CD4-positive, CD25-positive, alpha-beta regulatory T cell (primary cell): ENCODE measurements around the gene GSG1L. TPM values are rescaled to one million over a fixed set of nuclear protein-coding genes. Genes with fewer than 3 reads are reported as not detected.
A peak's percentile ranks its signal among the peaks of the same experiment; 100 is the strongest.

Experiments
- ATAC-seq, 2 donors: fragments of 150-1000 bp; cut with Tn5 transposase; one replicate each; pipeline ENCODE4 v1.10.0; 2021; ENCODE audit warnings: low read depth in 2 of 2, moderate number of reproducible peaks in 2 of 2, moderate library complexity in 1 of 2
- DNase-seq, 3 donors: peaks; one replicate each; pipeline versions ENCODE4 v3.0.0 to v3.0.0-alpha.2; 2012 to 2022; ENCODE audit warnings: mixed read lengths in 1 of 3
- H3K27ac ChIP-seq: one replicate; pipeline ENCODE4 v1.7.0; 2013; ENCODE audit warnings: mild to moderate bottlenecking, low read length; ENCODE audit not compliant: insufficient read depth, poor library complexity, severe bottlenecking
- H3K27me3 ChIP-seq: one replicate; pipeline ENCODE4 v1.7.0; 2013; ENCODE audit warnings: low read length; ENCODE audit not compliant: control insufficient read depth, insufficient read depth
- H3K36me3 ChIP-seq: one replicate; pipeline ENCODE4 v1.7.0; 2013; ENCODE audit warnings: mild to moderate bottlenecking, low read length, moderate library complexity; ENCODE audit not compliant: control insufficient read depth, insufficient read depth
- H3K4me1 ChIP-seq: 2 replicates; pipeline ENCODE4 v1.7.0; 2013; ENCODE audit warnings: mild to moderate bottlenecking, low read length; ENCODE audit not compliant: insufficient read depth, control insufficient read depth, poor library complexity, severe bottlenecking
- H3K4me3 ChIP-seq: one replicate; pipeline ENCODE4 v1.7.0; 2013; ENCODE audit warnings: low read depth, mild to moderate bottlenecking, low read length, moderate library complexity
- H3K9me3 ChIP-seq, 2 experiments: 1 replicate in 1 of 2; 2 replicates in 1 of 2; pipeline ENCODE4 v1.7.0; 2013; ENCODE audit warnings: low read length in 2 of 2, mild to moderate bottlenecking in 1 of 2, moderate library complexity in 1 of 2; ENCODE audit not compliant: control insufficient read depth in 2 of 2
- H3K27ac Mint-ChIP-seq, 3 donors: one replicate each; pipeline ENCODE4 v1.8.0; 2020 to 2022; ENCODE audit warnings: mild to moderate bottlenecking in 3 of 3, mixed read lengths in 3 of 3, moderate library complexity in 2 of 3
- H3K27me3 Mint-ChIP-seq: one replicate; pipeline ENCODE4 v1.8.0; 2022; ENCODE audit warnings: mild to moderate bottlenecking, mixed read lengths
- H3K36me3 Mint-ChIP-seq: one replicate; pipeline ENCODE4 v1.8.0; 2020; ENCODE audit warnings: mixed read lengths
- H3K4me1 Mint-ChIP-seq, 4 donors: one replicate each; pipeline ENCODE4 v1.8.0; 2020 to 2022; ENCODE audit warnings: mixed read lengths in 4 of 4, mild to moderate bottlenecking in 1 of 4
- H3K4me3 Mint-ChIP-seq, 4 donors: one replicate each; pipeline ENCODE4 v1.8.0; 2020 to 2022; ENCODE audit warnings: mild to moderate bottlenecking in 4 of 4, mixed read lengths in 4 of 4, moderate library complexity in 3 of 4
- H3K9me3 Mint-ChIP-seq, 7 donors: one replicate each; pipeline ENCODE4 v1.8.0; 2020 to 2022; ENCODE audit warnings: mixed read lengths in 7 of 7, mild to moderate bottlenecking in 3 of 7, moderate library complexity in 2 of 7
- polyA plus RNA-seq, 4 donors: library from polyadenylated mRNA; unstranded; fragments of 300-500 nt; fragmentation: Illumina TruSeq; gene quantifications; one replicate each; pipeline ENCODE4 v1.2.3, GENCODE V29; 2021
- total RNA-seq: library from RNA; stranded (reverse); gene quantifications from one replicate; pipeline ENCODE4 v1.2.3, GENCODE V29; 2022

Gene GSG1L
- total and polyA plus RNA-seq, 5 donors from 2014 or later = 0.15 TPM; not detected in 4

- Histone ChIP-seq H3K9me3 (no peaks in the 10 kb centered on the region), H3K4me3 (no peak overlapping the region), H3K27ac (no peak overlapping the region), H3K36me3 (no peaks in the 10 kb centered on the region), H3K27me3 (peaks cover 3% of the 10 kb centered on the region), H3K4me1 (no peaks in the 10 kb centered on the region)
- H3K4me1 Mint-ChIP-seq = no peaks in the 10 kb centered on the region
- peaks cover 0 to 3% (median 0%) of the 10 kb centered on the region in 7 donors for H3K9me3 Mint-ChIP-seq
- no peaks in the 10 kb centered on the region for H3K36me3 Mint-ChIP-seq
- ATAC-seq (no peak), DNase-seq (no peak)
- no peak overlapping the region for H3K27ac Mint-ChIP-seq
- H3K27me3 Mint-ChIP-seq = peaks cover 14% of the 10 kb centered on the region
- no peak overlapping the region for H3K4me3 Mint-ChIP-seq
Measured at GRCh38 chr16:28042811-28043210, 20.7 kb downstream of the GSG1L start.

GRCh38 chr16:28041615-28042014, 21.9 kb downstream of the GSG1L start:
- H3K27me3 Mint-ChIP-seq = peaks cover 13% of the 10 kb centered on the region
- ATAC-seq (no peak), DNase-seq (no peak)
- H3K4me3 Mint-ChIP-seq = no peak overlapping the region
- H3K27ac Mint-ChIP-seq = no peak overlapping the region
- H3K4me1 Mint-ChIP-seq = no peaks in the 10 kb centered on the region
- H3K9me3 Mint-ChIP-seq = peaks cover 0 to 2% (median 0%) of the 10 kb centered on the region in 7 donors
- Histone ChIP-seq H3K27me3 (peaks cover 5% of the 10 kb centered on the region), H3K36me3 (no peaks in the 10 kb centered on the region), H3K4me3 (no peak overlapping the region), H3K9me3 (no peaks in the 10 kb centered on the region), H3K4me1 (no peaks in the 10 kb centered on the region), H3K27ac (no peak overlapping the region)
- no peaks in the 10 kb centered on the region for H3K36me3 Mint-ChIP-seq

- Mint-ChIP-seq H3K9me3 (peaks cover 0 to 2% (median 0%) of the 10 kb centered on the region in 7 donors), H3K27ac (no peak overlapping the region), H3K27me3 (peaks cover 13% of the 10 kb centered on the region), H3K4me1 (no peaks in the 10 kb centered on the region), H3K36me3 (no peaks in the 10 kb centered on the region), H3K4me3 (no peak overlapping the region)
- DNase-seq = no peak
- no peaks in the 10 kb centered on the region for H3K4me1 ChIP-seq
- no peaks in the 10 kb centered on the region for H3K36me3 ChIP-seq
- H3K27ac ChIP-seq = no peak overlapping the region
- no peaks in the 10 kb centered on the region for H3K9me3 ChIP-seq
- no peak overlapping the region for H3K4me3 ChIP-seq
- ATAC-seq = no peak
- H3K27me3 ChIP-seq = peaks cover 5% of the 10 kb centered on the region
Measured at GRCh38 chr16:28040039-28040438, 23.5 kb downstream of the GSG1L start.

- Mint-ChIP-seq H3K27ac (no peak overlapping the region), H3K4me1 (no peaks in the 10 kb centered on the region), H3K4me3 (no peak overlapping the region), H3K36me3 (no peaks in the 10 kb centered on the region), H3K27me3 (peaks cover 13% of the 10 kb centered on the region), H3K9me3 (peaks cover 0 to 2% (median 0%) of the 10 kb centered on the region in 7 donors)
- Histone ChIP-seq H3K4me3 (no peak overlapping the region), H3K4me1 (no peaks in the 10 kb centered on the region), H3K27me3 (peaks cover 6% of the 10 kb centered on the region), H3K27ac (no peak overlapping the region), H3K36me3 (no peaks in the 10 kb centered on the region), H3K9me3 (no peaks in the 10 kb centered on the region)
- DNase-seq (no peak), ATAC-seq (no peak)
Measured at GRCh38 chr16:28039493-28039892, 24.0 kb downstream of the GSG1L start.

- Histone ChIP-seq H3K36me3 (no peaks in the 10 kb centered on the region), H3K4me3 (no peak overlapping the region), H3K27ac (no peak overlapping the region), H3K9me3 (no peaks in the 10 kb centered on the region), H3K4me1 (no peaks in the 10 kb centered on the region), H3K27me3 (peaks cover 7% of the 10 kb centered on the region)
- Mint-ChIP-seq H3K27me3 (peaks cover 13% of the 10 kb centered on the region), H3K27ac (no peak overlapping the region), H3K4me1 (no peaks in the 10 kb centered on the region), H3K9me3 (peaks cover 0 to 2% (median 0%) of the 10 kb centered on the region in 7 donors), H3K4me3 (no peak overlapping the region), H3K36me3 (no peaks in the 10 kb centered on the region)
- ATAC-seq (no peak), DNase-seq (no peak)
Measured at GRCh38 chr16:28038409-28038808, 25.1 kb downstream of the GSG1L start.

GRCh38 chr16:28035866-28036393, 27.6 kb downstream of the GSG1L start:
- no peaks in the 10 kb centered on the region for H3K36me3 ChIP-seq
- Mint-ChIP-seq H3K4me1 (no peaks in the 10 kb centered on the region), H3K27me3 (peaks cover 7% of the 10 kb centered on the region), H3K27ac (no peak overlapping the region), H3K36me3 (no peaks in the 10 kb centered on the region), H3K4me3 (no peak overlapping the region), H3K9me3 (no peaks in the 10 kb centered on the region)
- H3K4me3 ChIP-seq = no peak overlapping the region
- no peak for ATAC-seq
- no peaks in the 10 kb centered on the region for H3K4me1 ChIP-seq
- no peaks in the 10 kb centered on the region for H3K9me3 ChIP-seq
- DNase-seq = no peak
- peaks cover 7% of the 10 kb centered on the region for H3K27me3 ChIP-seq
- H3K27ac ChIP-seq = no peak overlapping the region

- no peak overlapping the region for H3K4me3 Mint-ChIP-seq
- DNase-seq (peak in 1 of 3 donors; percentile 7), ATAC-seq (no peak)
- H3K27me3 Mint-ChIP-seq = peaks cover 7% of the 10 kb centered on the region
- no peaks in the 10 kb centered on the region for H3K36me3 Mint-ChIP-seq
- peaks cover 5% of the 10 kb centered on the region for H3K27me3 ChIP-seq
- H3K9me3 Mint-ChIP-seq = no peaks in the 10 kb centered on the region
- H3K4me3 ChIP-seq = no peak overlapping the region
- no peaks in the 10 kb centered on the region for H3K9me3 ChIP-seq
- H3K27ac Mint-ChIP-seq = no peak overlapping the region
- no peaks in the 10 kb centered on the region for H3K4me1 ChIP-seq
- H3K4me1 Mint-ChIP-seq = no peaks in the 10 kb centered on the region
- no peak overlapping the region for H3K27ac ChIP-seq
- no peaks in the 10 kb centered on the region for H3K36me3 ChIP-seq
Measured at GRCh38 chr16:28033870-28034269, 29.6 kb downstream of the GSG1L start.

- Mint-ChIP-seq H3K4me3 (no peak overlapping the region), H3K36me3 (no peaks in the 10 kb centered on the region), H3K27ac (no peak overlapping the region), H3K27me3 (no peaks in the 10 kb centered on the region), H3K4me1 (no peaks in the 10 kb centered on the region), H3K9me3 (no peaks in the 10 kb centered on the region)
- Histone ChIP-seq H3K4me1 (no peaks in the 10 kb centered on the region), H3K27ac (no peak overlapping the region), H3K27me3 (peaks cover 1% of the 10 kb centered on the region), H3K9me3 (no peaks in the 10 kb centered on the region), H3K4me3 (no peak overlapping the region), H3K36me3 (no peaks in the 10 kb centered on the region)
- DNase-seq = no peak
- ATAC-seq = no peak
Measured at GRCh38 chr16:28029387-28030002, 34.0 kb downstream of the GSG1L start.
